GM21526 (cell line): ENCODE data around the gene KCNH3.

Experiments
- ATAC-seq: cut with Tn5 transposase; IDR thresholded peaks from one replicate; pipeline ENCODE4 v1.9.1; 2021; ENCODE audit warnings: moderate library complexity; ENCODE audit not compliant: unreplicated experiment, low FRiP score

Gene KCNH3

GRCh38 chr12:49558526-49558925 is 19.7 kb downstream of the KCNH3 start:
- no peak for ATAC-seq

GRCh38 chr12:49559011-49559675 is 20.3 kb downstream of the KCNH3 start:
- ATAC-seq: no peak

GRCh38 chr12:49560695-49561094 is 21.9 kb downstream of the KCNH3 start:
- ATAC-seq: no peak

- no peak for ATAC-seq
These were observed 23.4 kb downstream of the KCNH3 start for GRCh38 chr12:49562233-49562632.

GRCh38 chr12:49562831-49563230 is 24.0 kb downstream of the KCNH3 start:
- no peak for ATAC-seq

- ATAC-seq: no peak
These were observed 25.3 kb downstream of the KCNH3 start for GRCh38 chr12:49563951-49564685.

GRCh38 chr12:49564686-49565405 is 26.0 kb downstream of the KCNH3 start:
- ATAC-seq: no peak

- no peak for ATAC-seq
These were observed 26.8 kb downstream of the KCNH3 start for GRCh38 chr12:49565406-49566265.

GRCh38 chr12:49566361-49566760 is 27.5 kb downstream of the KCNH3 start:
- ATAC-seq: no peak

- ATAC-seq: peak; percentile 10
These were observed 28.4 kb downstream of the KCNH3 start for GRCh38 chr12:49567302-49567610.

GRCh38 chr12:49567611-49568441 is 29.0 kb downstream of the KCNH3 start, which contains the start of gene MCRS1:
TSS of gene MCRS1 (minus strand) at chr12:49568142. CDS start at chr12:49566731, 1,411 bp downstream.
- peak; percentile 65 for ATAC-seq

- ATAC-seq: peak; percentile 8
These were observed 29.8 kb downstream of the KCNH3 start for GRCh38 chr12:49568442-49569162.

- ATAC-seq: no peak
These were observed 38.9 kb downstream of the KCNH3 start for GRCh38 chr12:49577589-49578315.

- ATAC-seq: no peak
These were observed 39.8 kb downstream of the KCNH3 start for GRCh38 chr12:49578471-49579112.

- ATAC-seq: no peak
These were observed 42.0 kb downstream of the KCNH3 start for GRCh38 chr12:49580572-49581535.

- no peak for ATAC-seq
These were observed 43.4 kb downstream of the KCNH3 start for GRCh38 chr12:49582201-49582600.

GRCh38 chr12:49582850-49583249 is 44.0 kb downstream of the KCNH3 start:
- no peak for ATAC-seq
